Measurements from ENCODE around the gene SMIM24. TPM values are rescaled to one million over a fixed set of nuclear protein-coding genes. Genes with fewer than 3 reads are reported as not detected.

The SMIM24 gene
- total and polyA plus RNA-seq, 10 of the 15 experiments (the other 5 are each of a cell fraction or from before 2014, with no cell fraction given): 0.14 to 0.44 (median 0.23) TPM; not detected in 4

GRCh38 chr19:3478409-3479176, 1.7 kb downstream of the SMIM24 start (continued):
- TF ChIP-seq MEF2B (IDR thresholded peaks at IDR 0.05; ENCODE audit: partially characterized antibody, poor library complexity, severe bottlenecking): no peak
- TF ChIP-seq PRDM15 (CRISPR knock-in tag; IDR thresholded peaks at IDR 0.05): no peak
- no peak for TF ChIP-seq HDAC6 (IDR thresholded peaks at IDR 0.05; ENCODE audit: unreplicated experiment)
- TF ChIP-seq RAD51 (IDR thresholded peaks at IDR 0.05): no peak
- no peak for TF ChIP-seq SMAD1 (IDR thresholded peaks at IDR 0.05; ENCODE audit: low read depth, partially characterized antibody)

- CTCF ChIA-PET: no interaction called here
- in situ Hi-C loops (cut with MboI) (no loop called here), intact Hi-C loops (cut with micrococcal nuclease; ENCODE audit: unreplicated experiment) (no loop called here)
- DNase-seq (ENCODE audit: low read depth, low spot score): no peak
- no peak for TF ChIP-seq EP300 (IDR thresholded peaks at IDR 0.05; ENCODE audit: borderline replicate concordance in 1 of 2, control insufficient read depth in 1 of 2, low read depth in 2 of 2, low read length in 2 of 2)
- TF ChIP-seq ATF3 (IDR thresholded peaks at IDR 0.05; ENCODE audit: borderline replicate concordance, extremely low read depth, low read depth, low read length): no peak
- WGBS (ENCODE audit: insufficient coverage, insufficient replicate concordance, low lambda C conversion rate, missing lambda C conversion rate): 45% methylated on average over 2 of the region's 2 CpGs
- BruUV-seq (replicated peaks): no TSS peak
- Histone ChIP-seq H3K4me3 (no peak overlapping the region), H3K9ac (ENCODE audit: control insufficient read depth, insufficient read depth, low read length) (no peak overlapping the region), H3K27ac (ENCODE audit: control insufficient read depth, insufficient read depth) (no peak overlapping the region), H3K36me3 (ENCODE audit: control insufficient read depth in 2 of 2, insufficient read depth in 2 of 2, low read length in 1 of 2) (no peaks in the 10 kb centered on the region), H3K79me2 (ENCODE audit: control insufficient read depth, insufficient read depth, low read length) (no peaks in the 10 kb centered on the region), H4K20me1 (ENCODE audit: control insufficient read depth, insufficient read depth) (no peaks in the 10 kb centered on the region), H3K4me1 (ENCODE audit: control insufficient read depth, insufficient read depth, low read length) (no peaks in the 10 kb centered on the region), H2AFZ (ENCODE audit: control insufficient read depth, low read depth, low read length) (no peak overlapping the region), H3K27me3 (replicated peaks in 1 of 2; ENCODE audit: control insufficient read depth in 2 of 2, insufficient read depth in 2 of 2, low read length in 1 of 2) (peaks cover 0 to 2% of the 10 kb centered on the region in 2 experiments; a peak in 3 of 4 replicates), H3K4me2 (ENCODE audit: control insufficient read depth, insufficient read depth) (no peak overlapping the region), H3K9me3 (replicated peaks; ENCODE audit: control insufficient read depth, insufficient read depth, low read length) (no peaks in the 10 kb centered on the region; the same call in 2 of the 3 replicates)
- FAIRE-seq: no peak
- RAD21 ChIA-PET (ENCODE audit: unreplicated experiment): no interaction called here
- SMC1A ChIA-PET (ENCODE audit: uncharacterized antibody, unreplicated experiment): no interaction called here
- POLR2A ChIA-PET: no interaction called here
- ATAC-seq: no peak
These were observed 2.4 kb downstream of the SMIM24 start for GRCh38 chr19:3477951-3478350.
